HEK293 (cell line): ENCODE results near the gene ZBTB20.

Experiments used
- CTCF ChIA-PET: fragments of 350-600 bp; formaldehyde crosslinking; extraction: SDS; loops from one replicate; lab custom pipeline; 2021; ENCODE audit warnings: antibody characterized with exemption; lab: Yijun Ruan, JAX
- POLR2A ChIA-PET: fragments of 300-600 bp; formaldehyde crosslinking; extraction: SDS; loops from one replicate; lab custom pipeline; 2020; ENCODE audit warnings: antibody characterized with exemption, inconsistent platforms; lab: Yijun Ruan, JAX
- H3K27ac ChIP-seq: fragments of 200-500 bp; sonication (Bioruptor generic); 2 replicates; pipeline ENCODE4 v1.5.1; 2014; ENCODE audit warnings: low read depth, low read length, control low read depth, inconsistent platforms; ENCODE audit errors: extremely low read depth
- H3K36me3 ChIP-seq, 2 experiments: fragments of 200-500 bp in 1 of 2; sonication (Bioruptor generic) in 1 of 2; 1 replicate in 1 of 2; 2 replicates in 1 of 2; pipeline ENCODE4 v1.5.1; 2014 to 2017; ENCODE audit warnings: inconsistent platforms in 2 of 2, low read length in 2 of 2; ENCODE audit not compliant: control insufficient read depth in 2 of 2, insufficient read depth in 1 of 2
- H3K4me1 ChIP-seq: fragments of 200-500 bp; sonication (Bioruptor generic); 2 replicates; pipeline ENCODE4 v1.5.1; 2014; ENCODE audit warnings: mild to moderate bottlenecking, low read length, inconsistent platforms; ENCODE audit not compliant: control insufficient read depth, insufficient read depth
- H3K4me3 ChIP-seq: 2 replicates; pipeline ENCODE4 v1.5.1; 2011; ENCODE audit warnings: low read depth, mild to moderate bottlenecking, control low read depth, low read length, moderate library complexity
- H3K9me3 ChIP-seq: fragments of 200-500 bp; sonication (Bioruptor generic); 2 replicates; pipeline ENCODE4 v1.5.1; 2014; ENCODE audit warnings: low read depth, low read length, inconsistent platforms; ENCODE audit not compliant: control insufficient read depth, insufficient read depth
- GLIS2 ChIP-seq: fragments of 450-650 bp; formaldehyde crosslinking; IDR thresholded peaks from 2 replicates; pipeline ENCODE4 v1.5.1; 2016; ENCODE audit warnings: missing biosample characterization, missing genetic modification characterization
- PRDM6 ChIP-seq: fragments of 450-650 bp; formaldehyde crosslinking; IDR thresholded peaks from 2 replicates; pipeline ENCODE4 v1.5.1; 2017; ENCODE audit warnings: missing biosample characterization, missing genetic modification characterization
- TCF7L2 ChIP-seq: IDR thresholded peaks from 2 replicates; pipeline ENCODE4 v1.6.1; 2011; ENCODE audit warnings: low read depth, mild to moderate bottlenecking, inconsistent platforms, low read length, moderate library complexity, borderline replicate concordance
- TRIM28 ChIP-seq: IDR thresholded peaks from 2 replicates; pipeline ENCODE4 v1.6.1; 2011; ENCODE audit warnings: low read length, control low read depth, borderline replicate concordance
- ZNF121 ChIP-seq: fragments of 450-650 bp; formaldehyde crosslinking; IDR thresholded peaks from 2 replicates; pipeline ENCODE4 v1.5.1; 2016; ENCODE audit warnings: missing biosample characterization, missing genetic modification characterization
- ZNF202 ChIP-seq: fragments of 450-650 bp; formaldehyde crosslinking; IDR thresholded peaks from 2 replicates; pipeline ENCODE4 v1.5.1; 2016; ENCODE audit warnings: missing biosample characterization, missing genetic modification characterization, borderline replicate concordance
- ZNF341 ChIP-seq: fragments of 450-650 bp; formaldehyde crosslinking; IDR thresholded peaks from 2 replicates; pipeline ENCODE4; 2016; ENCODE audit warnings: low read depth, missing biosample characterization, missing genetic modification characterization
- ZNF529 ChIP-seq: fragments of 450-650 bp; formaldehyde crosslinking; IDR thresholded peaks from 2 replicates; pipeline ENCODE4 v1.5.1; 2017; ENCODE audit warnings: missing genetic modification characterization, missing biosample characterization; ENCODE audit not compliant: insufficient replicate concordance
- ZNF530 ChIP-seq: fragments of 450-650 bp; formaldehyde crosslinking; IDR thresholded peaks from 2 replicates; pipeline ENCODE4 v1.5.1; 2016; ENCODE audit warnings: low read depth, missing biosample characterization, missing genetic modification characterization
- ZNF624 ChIP-seq: fragments of 450-650 bp; formaldehyde crosslinking; IDR thresholded peaks from 2 replicates; pipeline ENCODE4 v1.5.1; 2017; ENCODE audit warnings: missing biosample characterization, missing genetic modification characterization
- ZNF664 ChIP-seq: fragments of 450-650 bp; formaldehyde crosslinking; IDR thresholded peaks from 2 replicates; pipeline ENCODE4 v1.5.1; 2016; ENCODE audit warnings: missing biosample characterization, missing genetic modification characterization
- ZSCAN18 ChIP-seq: fragments of 450-650 bp; formaldehyde crosslinking; IDR thresholded peaks from 2 replicates; pipeline ENCODE4 v1.5.1; 2016; ENCODE audit warnings: missing biosample characterization, missing genetic modification characterization
- ZSCAN23 ChIP-seq: fragments of 450-650 bp; formaldehyde crosslinking; IDR thresholded peaks from 2 replicates; pipeline ENCODE4 v1.5.1; 2016; ENCODE audit warnings: missing biosample characterization, missing genetic modification characterization
- ZSCAN30 ChIP-seq: fragments of 450-650 bp; IDR thresholded peaks from 2 replicates; pipeline ENCODE4 v1.5.1; 2018; ENCODE audit warnings: missing biosample characterization, mild to moderate bottlenecking, missing genetic modification characterization, moderate library complexity
- TF ChIP-seq, protein P1 (sequence below): fragments of 450-650 bp; formaldehyde crosslinking; IDR thresholded peaks from 2 replicates; pipeline ENCODE4 v1.5.1; 2016; ENCODE audit warnings: missing biosample characterization, missing genetic modification characterization
- TF ChIP-seq, protein P2 (sequence below): fragments of 450-650 bp; formaldehyde crosslinking; IDR thresholded peaks from 2 replicates; pipeline ENCODE4 v1.5.1; 2016; ENCODE audit warnings: missing biosample characterization, missing genetic modification characterization
- TF ChIP-seq, protein P3 (sequence below): sonication (generic); formaldehyde crosslinking; IDR thresholded peaks from 2 replicates; pipeline ENCODE4 v1.8.1; 2022; ENCODE audit warnings: mild to moderate bottlenecking, moderate library complexity, missing genetic modification reagents

The ZBTB20 gene

GRCh38 chr3:114453361-114453780 is 693.7 kb downstream of the ZBTB20 start:
- no peaks in the 10 kb centered on the region for H3K9me3 ChIP-seq
- ChIA-PET CTCF (interaction anchor here (0.6 kb wide), 1 partner anchor 83 kb away, joined by 4 read pairs; no protein-coding TSS in a partner anchor), POLR2A (interaction anchor here (0.6 to 0.9 kb wide), 2 partner anchors 17 to 526 kb away, joined by 3 to 8 read pairs; no protein-coding TSS in a partner anchor)
- TF ChIP-seq ZSCAN23 (tag by site-specific recombination) (no peak), ZSCAN30 (no peak), GLIS2 (tag by site-specific recombination) (no peak), ZSCAN18 (no peak), TCF7L2 (no peak), ZNF341 (no peak), ZNF202 (tag by site-specific recombination) (no peak), ZNF530 (tag by site-specific recombination) (no peak), TRIM28 (no peak), ZNF624 (tag by site-specific recombination) (no peak), ZNF529 (tag by site-specific recombination) (no peak)
- TF ChIP-seq, protein P1, sequence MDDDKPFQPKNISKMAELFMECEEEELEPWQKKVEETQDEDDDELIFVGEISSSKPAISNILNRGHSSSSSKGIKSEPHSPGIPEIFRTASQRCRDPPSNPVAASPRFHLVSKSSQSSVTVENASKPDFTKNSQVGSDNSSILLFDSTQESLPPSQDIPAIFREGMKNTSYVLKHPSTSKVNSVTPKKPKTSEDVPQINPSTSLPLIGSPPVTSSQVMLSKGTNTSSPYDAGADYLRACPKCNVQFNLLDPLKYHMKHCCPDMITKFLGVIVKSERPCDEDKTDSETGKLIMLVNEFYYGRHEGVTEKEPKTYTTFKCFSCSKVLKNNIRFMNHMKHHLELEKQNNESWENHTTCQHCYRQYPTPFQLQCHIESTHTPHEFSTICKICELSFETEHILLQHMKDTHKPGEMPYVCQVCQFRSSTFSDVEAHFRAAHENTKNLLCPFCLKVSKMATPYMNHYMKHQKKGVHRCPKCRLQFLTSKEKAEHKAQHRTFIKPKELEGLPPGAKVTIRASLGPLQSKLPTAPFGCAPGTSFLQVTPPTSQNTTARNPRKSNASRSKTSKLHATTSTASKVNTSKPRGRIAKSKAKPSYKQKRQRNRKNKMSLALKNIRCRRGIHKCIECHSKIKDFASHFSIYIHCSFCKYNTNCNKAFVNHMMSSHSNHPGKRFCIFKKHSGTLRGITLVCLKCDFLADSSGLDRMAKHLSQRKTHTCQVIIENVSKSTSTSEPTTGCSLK (tag by site-specific recombination): no peak
- TF ChIP-seq, protein P2, sequence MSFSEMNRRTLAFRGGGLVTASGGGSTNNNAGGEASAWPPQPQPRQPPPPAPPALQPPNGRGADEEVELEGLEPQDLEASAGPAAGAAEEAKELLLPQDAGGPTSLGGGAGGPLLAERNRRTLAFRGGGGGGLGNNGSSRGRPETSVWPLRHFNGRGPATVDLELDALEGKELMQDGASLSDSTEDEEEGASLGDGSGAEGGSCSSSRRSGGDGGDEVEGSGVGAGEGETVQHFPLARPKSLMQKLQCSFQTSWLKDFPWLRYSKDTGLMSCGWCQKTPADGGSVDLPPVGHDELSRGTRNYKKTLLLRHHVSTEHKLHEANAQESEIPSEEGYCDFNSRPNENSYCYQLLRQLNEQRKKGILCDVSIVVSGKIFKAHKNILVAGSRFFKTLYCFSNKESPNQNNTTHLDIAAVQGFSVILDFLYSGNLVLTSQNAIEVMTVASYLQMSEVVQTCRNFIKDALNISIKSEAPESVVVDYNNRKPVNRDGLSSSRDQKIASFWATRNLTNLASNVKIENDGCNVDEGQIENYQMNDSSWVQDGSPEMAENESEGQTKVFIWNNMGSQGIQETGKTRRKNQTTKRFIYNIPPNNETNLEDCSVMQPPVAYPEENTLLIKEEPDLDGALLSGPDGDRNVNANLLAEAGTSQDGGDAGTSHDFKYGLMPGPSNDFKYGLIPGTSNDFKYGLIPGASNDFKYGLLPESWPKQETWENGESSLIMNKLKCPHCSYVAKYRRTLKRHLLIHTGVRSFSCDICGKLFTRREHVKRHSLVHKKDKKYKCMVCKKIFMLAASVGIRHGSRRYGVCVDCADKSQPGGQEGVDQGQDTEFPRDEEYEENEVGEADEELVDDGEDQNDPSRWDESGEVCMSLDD (tag by site-specific recombination): no peak
- TF ChIP-seq, protein P3, sequence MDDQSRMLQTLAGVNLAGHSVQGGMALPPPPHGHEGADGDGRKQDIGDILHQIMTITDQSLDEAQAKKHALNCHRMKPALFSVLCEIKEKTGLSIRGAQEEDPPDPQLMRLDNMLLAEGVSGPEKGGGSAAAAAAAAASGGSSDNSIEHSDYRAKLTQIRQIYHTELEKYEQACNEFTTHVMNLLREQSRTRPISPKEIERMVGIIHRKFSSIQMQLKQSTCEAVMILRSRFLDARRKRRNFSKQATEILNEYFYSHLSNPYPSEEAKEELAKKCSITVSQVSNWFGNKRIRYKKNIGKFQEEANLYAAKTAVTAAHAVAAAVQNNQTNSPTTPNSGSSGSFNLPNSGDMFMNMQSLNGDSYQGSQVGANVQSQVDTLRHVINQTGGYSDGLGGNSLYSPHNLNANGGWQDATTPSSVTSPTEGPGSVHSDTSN (CRISPR knock-in tag): no peak
- no peak overlapping the region for H3K4me3 ChIP-seq
- H3K4me1 ChIP-seq: peaks cover 3% of the 10 kb centered on the region; the same call in 1 of the 2 replicates
- H3K36me3 ChIP-seq: no peaks in the 10 kb centered on the region
- H3K27ac ChIP-seq: no peak overlapping the region

GRCh38 chr3:114452937-114453336 is 694.2 kb downstream of the ZBTB20 start:
- H3K4me3 ChIP-seq: no peak overlapping the region
- TF ChIP-seq ZNF121 (no peak), ZNF664 (tag by site-specific recombination) (no peak), PRDM6 (no peak)
- no peaks in the 10 kb centered on the region for H3K9me3 ChIP-seq
- no peak overlapping the region for H3K27ac ChIP-seq
- POLR2A ChIA-PET: no interaction called here
- CTCF ChIA-PET: no interaction called here
- H3K36me3 ChIP-seq: no peaks in the 10 kb centered on the region
- peaks cover 3% of the 10 kb centered on the region; the same call in 1 of the 2 replicates for H3K4me1 ChIP-seq
